MCF 10A (cell line): ENCODE results near the gene ADAMTS19. TPM values are rescaled to one million over a fixed set of nuclear protein-coding genes. Genes with fewer than 3 reads are reported as not detected.
"Not testable (repeated sequence)": the region's sequence is repeated elsewhere in the genome, so short reads cannot be mapped to it uniquely, and the experiment has no call there.

ENCODE experiments used
- BruUV-seq: library from RNA; stranded (reverse); fragments of 400-500 nt; replicated peaks from 2 replicates; lab custom pipeline; 2021; lab: Mats Ljungman, UMichigan
- CTCF ChIA-PET: fragments of 300-600 bp; sonication (Branson Sonifier 250); formaldehyde crosslinking; extraction: SDS; loops from one replicate; lab custom pipeline; 2021; ENCODE audit warnings: antibody characterized with exemption, inconsistent platforms; lab: Yijun Ruan, JAX
- POLR2A ChIA-PET: fragments of 300-600, 350-650 bp; sonication (Branson Sonifier 250); formaldehyde crosslinking; extraction: SDS; loops from one replicate; lab custom pipeline; 2020; ENCODE audit warnings: antibody characterized with exemption, inconsistent platforms; lab: Yijun Ruan, JAX
- DNase-seq: peaks from one replicate; pipeline ENCODE4 v3.0.0-alpha.2; 2018; ENCODE audit not compliant: unreplicated experiment
- H3K27ac Mint-ChIP-seq: one replicate; pipeline ENCODE4 v1.8.0; 2022; ENCODE audit warnings: mild to moderate bottlenecking, low read depth, mixed read lengths; ENCODE audit not compliant: unreplicated experiment
- H3K27me3 Mint-ChIP-seq: one replicate; pipeline ENCODE4 v1.8.0; 2022; ENCODE audit warnings: mixed read lengths; ENCODE audit not compliant: insufficient read depth, unreplicated experiment
- H3K36me3 Mint-ChIP-seq: one replicate; pipeline ENCODE4 v1.8.0; 2022; ENCODE audit warnings: mild to moderate bottlenecking, moderate library complexity, mixed read lengths; ENCODE audit not compliant: insufficient read depth, unreplicated experiment
- H3K4me1 Mint-ChIP-seq: one replicate; pipeline ENCODE4 v1.8.0; 2022; ENCODE audit warnings: mixed read lengths; ENCODE audit not compliant: insufficient read depth, unreplicated experiment
- H3K4me3 Mint-ChIP-seq: one replicate; pipeline ENCODE4 v1.8.0; 2022; ENCODE audit warnings: mild to moderate bottlenecking, moderate library complexity, mixed read lengths; ENCODE audit not compliant: unreplicated experiment
- H3K9me3 Mint-ChIP-seq: one replicate; pipeline ENCODE4 v1.8.0; 2022; ENCODE audit warnings: mixed read lengths; ENCODE audit not compliant: unreplicated experiment
- CTCF ChIP-seq: fragments of 200-600 bp; IDR thresholded peaks from one replicate; pipeline ENCODE4 v1.8.0; 2022; ENCODE audit warnings: antibody characterized with exemption, mild to moderate bottlenecking; ENCODE audit not compliant: unreplicated experiment
- intact Hi-C: fragments of 100-400 bp; cut with micrococcal nuclease; formaldehyde crosslinking; loops from 2 replicates; pipeline ENCODE4 v1.14.1; 2022
- total RNA-seq: library from RNA; stranded (reverse); gene quantifications from 2 replicates; pipeline ENCODE4 v1.2.3, GENCODE V29; 2022

The ADAMTS19 gene
- total RNA-seq, 1 experiment from 2014 or later: not detected

- intact Hi-C loops: no loop called here
- no TSS peak for BruUV-seq
- H3K27ac Mint-ChIP-seq: no peak overlapping the region
- H3K9me3 Mint-ChIP-seq: no peaks in the 10 kb centered on the region
- no peak for TF ChIP-seq CTCF
- DNase-seq: no peak
- POLR2A ChIA-PET: no interaction called here
- CTCF ChIA-PET: interaction anchor here (0.6 kb wide), 1 partner anchor 1342 kb away, joined by 5 read pairs; no protein-coding TSS in a partner anchor
- no peaks in the 10 kb centered on the region for H3K4me1 Mint-ChIP-seq
- peaks cover 82% of the 10 kb centered on the region for H3K27me3 Mint-ChIP-seq
- no peak overlapping the region for H3K4me3 Mint-ChIP-seq
- H3K36me3 Mint-ChIP-seq: no peaks in the 10 kb centered on the region
Observed at GRCh38 chr5:129569295-129569694, 109.2 kb downstream of the ADAMTS19 start.

- no TSS peak for BruUV-seq
Observed at GRCh38 chr5:129572060-129572459, 112.0 kb downstream of the ADAMTS19 start.

GRCh38 chr5:129584496-129584895, 124.4 kb downstream of the ADAMTS19 start:
- CTCF ChIA-PET: interaction anchor here (0.6 kb wide), 1 partner anchor 259 kb away, joined by 3 read pairs; no protein-coding TSS in a partner anchor
- peaks cover 43% of the 10 kb centered on the region for H3K27me3 Mint-ChIP-seq
- H3K4me3 Mint-ChIP-seq, DNase-seq, H3K36me3 Mint-ChIP-seq, BruUV-seq, intact Hi-C loops, POLR2A ChIA-PET, H3K4me1 Mint-ChIP-seq, H3K9me3 Mint-ChIP-seq, H3K27ac Mint-ChIP-seq: not testable (repeated sequence)

More at GRCh38 chr5:129572060-129572459, 112.0 kb downstream of the ADAMTS19 start:
- no peaks in the 10 kb centered on the region for H3K9me3 Mint-ChIP-seq
- CTCF ChIA-PET: no interaction called here
- no peak overlapping the region for H3K4me3 Mint-ChIP-seq
- DNase-seq: no peak
- POLR2A ChIA-PET: no interaction called here
- TF ChIP-seq CTCF: no peak
- intact Hi-C loops: no loop called here
- no peaks in the 10 kb centered on the region for H3K36me3 Mint-ChIP-seq
- no peak overlapping the region for H3K27ac Mint-ChIP-seq
- H3K4me1 Mint-ChIP-seq: no peaks in the 10 kb centered on the region
- H3K27me3 Mint-ChIP-seq: peaks cover 97% of the 10 kb centered on the region

- CTCF ChIA-PET: interaction anchor here (1.0 to 1.4 kb wide), 2 partner anchors 15 to 179 kb away, joined by 3 to 4 read pairs; no protein-coding TSS in a partner anchor
- intact Hi-C loops: no loop called here
Observed at GRCh38 chr5:129591508-129592160, 131.5 kb downstream of the ADAMTS19 start.

More at GRCh38 chr5:129591508-129592160, 131.5 kb downstream of the ADAMTS19 start:
- H3K4me1 Mint-ChIP-seq: peaks cover 15% of the 10 kb centered on the region
- POLR2A ChIA-PET: interaction anchor here (0.5 to 1.3 kb wide), 6 partner anchors 11 to 497 kb away, joined by 3 to 7 read pairs (median 3); partner anchors contain the start of gene ISOC1
- H3K9me3 Mint-ChIP-seq: no peaks in the 10 kb centered on the region
- no peak for TF ChIP-seq CTCF
- no TSS peak for BruUV-seq
- H3K36me3 Mint-ChIP-seq: no peaks in the 10 kb centered on the region
- H3K4me3 Mint-ChIP-seq: no peak overlapping the region
- peaks cover 1% of the 10 kb centered on the region for H3K27me3 Mint-ChIP-seq
- peak; percentile 73 for DNase-seq
- peak overlapping the region; percentile 38 for H3K27ac Mint-ChIP-seq
